Measurements from ENCODE around the gene IGF2R.
"Not testable (repeated sequence)": the region's sequence is repeated elsewhere in the genome, so short reads cannot be mapped to it uniquely, and the experiment has no call there.

IGF2R gene

DNA sequence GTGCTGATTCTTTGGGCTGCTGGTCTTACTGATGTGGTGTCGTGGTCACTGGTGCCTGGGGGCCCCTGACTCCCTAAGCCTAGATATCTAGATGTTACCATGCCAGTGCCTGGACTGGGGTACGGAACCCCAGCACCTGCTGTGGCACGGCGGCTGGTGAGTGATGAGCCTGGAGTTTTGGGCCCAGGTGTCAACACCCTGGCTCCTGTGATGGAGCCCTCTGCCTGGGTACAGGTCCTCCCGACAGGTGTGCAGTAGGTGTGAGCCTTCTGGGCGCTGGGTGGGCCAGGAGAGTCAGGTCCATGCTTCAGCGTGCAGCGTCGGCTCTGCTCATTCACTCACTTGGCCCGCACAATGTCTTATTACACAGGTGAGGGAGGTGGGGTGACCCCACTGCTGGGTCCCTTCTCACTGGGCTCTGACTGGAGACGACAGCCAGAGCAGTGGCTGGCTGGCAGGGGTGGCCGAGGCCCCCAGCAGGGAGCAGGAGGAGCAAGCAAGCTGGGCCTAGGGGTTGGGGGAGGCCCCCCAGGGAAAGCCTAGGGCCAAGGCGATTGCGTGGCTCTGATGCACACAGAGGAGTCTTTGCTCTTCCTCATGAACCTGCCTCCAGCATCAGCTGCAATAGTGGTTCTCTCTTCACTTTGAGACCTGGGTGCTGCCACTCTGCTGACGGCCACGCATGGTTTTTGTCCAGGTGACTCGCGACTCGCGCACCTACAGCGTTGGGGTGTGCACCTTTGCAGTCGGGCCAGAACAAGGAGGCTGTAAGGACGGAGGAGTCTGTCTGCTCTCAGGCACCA lies 110.2 kb downstream of the IGF2R start:
- no peak for DNase-seq

DNA sequence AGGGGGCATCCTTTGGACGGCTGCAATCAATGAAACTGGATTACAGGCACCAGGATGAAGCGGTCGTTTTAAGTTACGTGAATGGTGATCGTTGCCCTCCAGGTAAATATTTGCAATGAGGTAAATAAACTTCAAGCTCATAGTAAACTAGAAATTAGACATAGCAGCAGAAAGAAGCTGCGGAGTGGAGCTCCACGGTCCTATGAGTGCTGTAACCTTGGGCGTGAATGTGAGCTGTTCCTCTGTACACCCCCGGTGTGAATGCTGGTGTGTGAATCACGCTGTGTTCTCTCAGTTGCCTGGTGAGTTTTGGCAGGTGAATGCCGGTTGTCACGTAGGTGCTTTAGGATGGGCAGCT lies 110.8 kb downstream of the IGF2R start:
- DNase-seq: no peak

DNA sequence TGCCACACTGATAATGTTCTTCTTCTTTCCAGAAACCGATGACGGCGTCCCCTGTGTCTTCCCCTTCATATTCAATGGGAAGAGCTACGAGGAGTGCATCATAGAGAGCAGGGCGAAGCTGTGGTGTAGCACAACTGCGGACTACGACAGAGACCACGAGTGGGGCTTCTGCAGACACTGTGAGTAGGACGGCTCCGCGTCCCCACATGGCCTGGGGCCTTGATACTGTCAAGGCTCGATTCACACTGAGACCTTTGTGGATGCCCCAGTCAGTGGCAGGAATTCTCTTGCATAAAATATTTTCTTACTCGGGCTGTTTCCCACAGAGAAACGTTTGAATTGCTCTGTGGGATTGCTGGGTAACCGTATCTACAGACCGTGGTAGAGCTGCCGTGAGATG lies 111.2 kb downstream of the IGF2R start:
- no peak for DNase-seq

DNA sequence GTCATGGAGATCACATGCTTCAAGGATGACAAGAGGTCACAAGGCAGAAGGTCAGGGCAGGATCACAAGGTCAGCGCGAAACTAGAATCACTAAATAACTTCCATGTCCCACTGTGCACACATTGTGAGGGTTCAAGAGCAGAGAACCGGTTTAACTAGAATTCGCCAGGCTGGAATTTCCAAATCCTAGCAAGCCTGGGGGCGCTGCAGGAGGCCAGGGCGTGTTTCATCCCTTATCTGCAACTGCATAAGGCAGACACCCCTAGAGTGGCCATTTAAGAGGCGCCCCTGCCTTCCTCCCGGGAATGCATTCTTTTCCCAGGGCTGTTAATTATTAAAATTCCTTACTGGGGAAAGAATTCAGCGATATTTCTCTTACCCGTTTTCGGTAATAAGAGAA lies 112.5 kb downstream of the IGF2R start:
- DNase-seq: no peak

DNA sequence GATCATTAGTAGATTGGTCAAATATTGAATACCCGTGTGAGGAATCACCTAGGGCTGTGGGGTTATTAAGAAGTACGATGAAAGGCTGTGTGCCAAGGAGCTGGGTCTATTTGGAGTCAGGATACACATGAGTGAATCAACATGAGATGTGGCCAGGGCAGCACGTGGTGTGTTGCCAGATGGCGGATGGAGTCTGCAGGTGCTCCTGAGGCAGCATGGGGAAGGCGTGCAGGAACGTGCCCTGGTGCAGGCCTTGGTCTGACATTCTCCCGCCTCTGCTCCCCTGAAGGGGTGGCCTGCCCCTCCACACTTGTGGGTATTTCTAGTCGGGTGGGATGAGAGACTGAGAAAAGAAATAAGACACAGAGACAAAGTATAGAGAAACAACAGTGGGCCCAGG lies 113.7 kb downstream of the IGF2R start:
- DNase-seq: no peak

DNA sequence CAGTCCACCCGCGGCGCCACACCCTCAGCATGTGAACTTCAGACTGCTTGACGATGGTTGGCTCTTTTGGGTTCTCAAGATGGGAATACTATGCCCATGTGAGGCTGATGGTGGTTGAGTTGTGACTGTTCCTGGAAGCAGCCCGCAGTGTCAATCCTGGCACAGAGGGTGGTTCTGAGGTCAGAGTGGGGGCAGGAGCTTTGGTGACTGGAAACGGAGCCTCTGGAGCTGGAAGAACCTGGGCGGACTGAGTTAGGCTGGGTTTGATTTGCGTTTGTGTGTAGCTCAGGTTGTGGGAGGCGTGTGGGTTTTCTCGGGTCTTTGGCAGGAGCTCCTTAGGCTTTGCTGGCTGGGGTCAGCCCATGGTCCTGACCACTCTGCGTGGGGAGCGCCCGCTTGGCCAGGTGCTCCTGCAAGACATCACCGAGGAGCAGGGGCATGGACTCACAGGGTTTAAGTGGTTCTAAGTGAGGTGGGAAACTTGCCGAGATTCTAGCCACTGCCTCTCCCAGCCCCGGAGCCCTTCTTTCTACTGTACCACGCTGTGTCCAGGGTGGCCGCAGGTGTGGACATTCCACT lies 115.4 kb downstream of the IGF2R start:
- DNase-seq: no peak

DNA sequence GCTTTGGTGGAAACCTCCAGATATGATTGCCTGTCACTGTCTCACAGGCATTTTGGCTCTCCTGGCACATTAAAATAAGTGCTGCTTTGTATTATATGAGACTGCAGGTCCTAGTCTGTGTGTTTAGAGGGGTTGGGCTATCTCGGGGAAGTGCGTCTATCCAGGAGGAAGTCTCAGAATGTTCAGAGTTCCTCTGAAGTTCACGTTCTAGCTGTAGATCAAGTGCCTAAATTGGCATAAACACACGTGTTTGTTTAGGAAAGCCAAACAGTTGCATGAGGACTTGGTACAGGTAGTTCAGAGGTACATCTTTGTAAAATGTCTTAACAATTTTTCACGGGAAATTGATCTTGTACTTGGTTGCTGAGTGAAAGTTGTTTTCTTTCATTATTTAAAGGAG lies 116.3 kb downstream of the IGF2R start:
- DNase-seq: no peak

DNA sequence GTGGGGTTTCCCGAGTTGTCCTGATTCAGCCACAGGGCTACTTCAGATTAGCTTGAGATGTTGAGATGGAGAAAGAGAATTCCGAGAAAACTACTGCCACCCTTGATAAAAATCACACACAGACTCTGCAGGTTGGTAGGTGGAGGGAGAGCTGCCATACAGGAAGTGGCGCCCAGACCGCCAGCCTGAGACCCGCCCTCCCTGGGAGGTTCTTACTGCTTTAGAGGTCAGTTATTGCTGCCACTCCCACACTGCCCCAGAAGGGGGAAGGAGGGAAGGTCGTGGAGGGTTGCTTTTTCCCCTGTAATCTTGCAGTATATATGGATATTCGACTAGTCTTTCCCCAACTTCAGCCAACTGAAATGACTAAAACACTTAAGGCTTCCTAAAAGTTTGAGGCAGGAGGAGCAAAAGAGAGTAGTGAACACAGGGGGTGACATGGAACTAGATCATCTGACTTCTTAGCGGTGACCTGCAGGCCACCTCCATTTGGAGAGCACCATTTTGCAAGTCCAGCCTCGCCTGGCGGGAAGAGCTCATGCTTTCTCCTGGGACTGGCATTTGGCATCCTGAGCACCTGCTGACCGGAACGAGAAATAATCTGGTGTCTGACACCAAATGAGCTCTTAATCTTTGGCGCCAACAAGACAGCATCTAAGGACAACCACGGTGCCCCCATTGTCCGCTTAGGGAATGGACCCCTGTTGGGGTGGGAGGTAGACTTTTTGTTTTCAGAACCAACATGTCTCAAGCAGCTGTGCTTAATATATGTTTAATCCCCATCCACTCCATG lies 117.0 kb downstream of the IGF2R start:
- DNase-seq: no peak

DNA sequence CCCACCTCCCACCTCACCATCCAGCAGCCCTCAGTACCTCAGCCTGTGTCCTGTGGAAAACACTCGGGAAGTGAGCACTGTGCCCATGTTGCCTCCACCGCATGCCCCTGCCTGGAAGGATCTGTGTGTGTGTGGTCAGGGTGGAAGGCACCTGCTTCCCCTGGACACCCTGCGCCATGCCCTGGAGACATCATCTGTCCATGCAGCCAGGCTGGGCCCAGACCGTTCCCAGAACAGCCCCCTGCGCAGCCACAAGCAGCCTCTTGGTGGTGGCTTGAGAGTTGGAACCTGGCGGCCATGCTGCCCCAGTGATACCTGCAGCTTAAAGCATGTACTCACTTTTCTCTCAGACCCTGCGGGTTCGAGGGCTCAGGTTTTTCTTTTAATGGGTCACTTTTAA lies 117.9 kb downstream of the IGF2R start:
- DNase-seq: no peak

DNA sequence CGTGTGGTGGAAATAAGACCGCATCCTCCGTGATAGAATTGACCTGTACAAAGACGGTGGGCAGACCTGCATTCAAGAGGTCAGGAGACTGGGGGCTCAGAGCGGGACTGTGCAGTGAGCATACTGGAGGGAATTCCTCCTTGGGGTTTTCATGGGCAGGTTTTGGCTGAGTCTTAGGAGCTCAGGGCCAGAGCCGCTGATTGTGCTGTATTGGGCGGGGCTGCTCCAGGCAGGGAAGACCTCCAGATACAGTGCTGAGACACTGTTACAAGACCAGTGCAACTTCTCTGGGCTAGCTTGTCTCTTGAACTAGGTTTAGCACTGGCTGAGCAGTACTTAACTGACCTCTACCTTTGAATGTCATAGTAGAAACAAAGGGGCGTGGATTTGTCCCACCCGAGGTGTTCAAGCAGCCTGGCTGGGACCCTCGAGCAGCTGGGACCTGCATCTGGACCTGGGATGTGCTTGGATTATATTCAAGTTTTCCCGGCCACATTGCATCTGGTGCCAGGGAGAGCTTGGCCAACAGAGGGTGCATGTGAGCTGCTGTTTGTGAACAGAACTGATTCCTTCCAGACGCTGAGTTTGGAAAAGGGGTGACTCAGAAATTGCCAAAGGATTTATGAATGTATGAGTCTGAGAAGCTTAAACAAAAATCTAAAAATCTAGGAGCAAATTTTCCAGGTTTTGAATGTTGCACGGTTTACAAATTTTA lies 119.3 kb downstream of the IGF2R start:
- DNase-seq: peak in 1 of 2 donors; percentile 17

DNA sequence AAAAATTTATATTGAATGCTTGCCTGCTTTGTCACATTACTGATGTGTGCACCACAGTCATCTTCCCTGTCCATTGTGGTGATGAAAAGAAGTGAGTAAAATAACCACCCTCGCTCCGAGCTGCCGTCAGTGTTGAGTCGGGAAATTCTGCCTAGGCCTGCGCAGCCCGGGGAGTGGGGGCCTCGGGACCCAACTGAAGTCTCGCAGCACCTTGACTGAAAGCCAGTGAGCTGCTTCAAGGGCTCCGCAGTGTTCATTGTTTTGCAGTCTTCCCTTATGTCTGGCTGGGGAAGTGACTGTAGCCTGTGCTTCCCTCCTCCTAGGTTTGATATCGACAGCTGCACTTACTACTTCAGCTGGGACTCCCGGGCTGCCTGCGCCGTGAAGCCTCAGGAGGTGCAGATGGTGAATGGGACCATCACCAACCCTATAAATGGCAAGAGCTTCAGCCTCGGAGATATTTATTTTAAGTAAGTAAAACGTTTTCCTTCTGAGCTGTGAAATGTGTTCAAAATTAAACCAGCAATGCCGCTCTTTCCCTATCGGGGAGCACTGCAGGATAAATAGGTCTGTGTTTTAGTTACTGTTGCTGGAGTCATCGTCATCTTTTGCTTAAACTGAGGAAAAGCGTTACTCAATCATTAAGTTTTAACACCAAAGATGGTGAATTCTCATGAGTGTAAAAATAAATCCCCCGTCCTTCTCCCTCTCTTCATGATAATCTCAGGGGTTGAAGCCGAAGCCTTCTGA lies 120.1 kb downstream of the IGF2R start:
- DNase-seq: no peak

DNA sequence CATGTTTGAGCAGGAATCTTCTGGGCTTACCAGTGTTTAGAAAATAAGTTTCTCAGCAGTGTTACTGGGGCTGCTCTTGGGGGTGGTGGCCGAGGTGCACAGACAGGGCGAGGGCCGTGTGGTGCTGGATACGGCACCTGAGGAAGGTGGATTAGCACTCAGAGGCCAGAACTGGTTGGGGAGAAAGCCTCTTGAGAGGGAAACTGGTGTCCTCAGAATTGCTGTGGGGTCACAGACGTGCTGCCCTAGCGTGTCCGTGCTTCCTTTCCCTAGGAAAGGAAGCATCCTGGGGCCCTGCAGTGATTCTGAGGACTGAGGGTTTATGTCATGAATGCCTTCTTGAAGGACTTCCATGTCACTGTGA lies 120.6 kb downstream of the IGF2R start:
- DNase-seq: no peak

DNA sequence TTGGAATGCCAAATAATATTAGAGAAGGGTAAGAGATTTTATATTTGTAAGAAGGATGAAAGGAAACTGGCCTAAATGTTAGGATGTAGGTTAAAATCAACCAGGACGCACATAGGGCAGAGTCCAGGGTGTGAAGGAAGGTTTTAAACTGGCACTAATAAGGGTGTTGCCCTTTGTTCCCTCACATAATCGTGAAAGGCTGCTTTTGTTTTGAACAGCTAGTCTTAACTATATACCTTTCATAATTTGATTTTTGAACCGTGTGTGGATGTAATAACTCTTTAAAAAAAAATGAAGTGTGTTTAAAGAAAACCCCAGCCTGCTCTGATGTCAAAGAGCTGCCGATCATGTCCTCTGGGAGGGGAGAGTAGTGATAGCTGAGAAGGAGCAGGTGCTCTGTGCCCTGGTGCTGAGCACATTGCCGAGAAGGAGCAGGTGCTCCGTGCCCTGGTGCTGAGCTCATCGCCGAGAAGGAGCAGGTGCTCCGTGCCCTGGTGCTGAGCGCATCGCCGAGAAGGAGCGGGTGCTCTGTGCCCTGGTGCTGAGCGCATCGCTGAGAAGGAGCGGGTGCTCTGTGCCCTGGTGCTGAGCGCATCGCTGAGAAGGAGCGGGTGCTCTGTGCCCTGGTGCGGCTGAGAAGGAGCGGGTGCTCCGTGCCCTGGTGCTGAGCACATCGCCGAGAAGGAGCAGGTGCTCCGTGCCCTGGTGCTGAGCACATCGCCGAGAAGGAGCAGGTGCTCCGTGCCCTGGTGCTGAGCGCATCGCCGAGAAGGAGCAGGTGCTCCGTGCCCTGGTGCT lies 121.8 kb downstream of the IGF2R start:
- DNase-seq: not testable (repeated sequence)

DNA sequence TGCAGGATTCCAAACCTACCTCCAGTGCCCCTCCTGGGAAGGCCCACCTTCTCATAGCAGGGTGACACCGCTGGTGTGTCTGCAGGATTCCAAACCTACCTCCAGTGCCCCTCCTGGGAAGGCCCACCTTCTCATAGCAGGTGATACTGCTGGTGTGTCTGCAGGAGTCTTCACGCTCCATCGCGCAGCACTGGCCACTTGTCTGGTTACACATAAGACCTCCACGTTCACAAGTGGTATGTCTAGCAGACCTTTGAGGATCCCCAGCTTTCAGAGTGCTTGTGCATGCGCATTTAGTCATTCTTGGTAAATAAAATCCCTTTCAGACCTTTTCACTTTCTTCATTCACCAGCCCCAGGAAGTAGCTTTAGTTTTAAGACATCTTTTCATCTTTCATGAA lies 123.3 kb downstream of the IGF2R start:
- not testable (repeated sequence) for DNase-seq

DNA sequence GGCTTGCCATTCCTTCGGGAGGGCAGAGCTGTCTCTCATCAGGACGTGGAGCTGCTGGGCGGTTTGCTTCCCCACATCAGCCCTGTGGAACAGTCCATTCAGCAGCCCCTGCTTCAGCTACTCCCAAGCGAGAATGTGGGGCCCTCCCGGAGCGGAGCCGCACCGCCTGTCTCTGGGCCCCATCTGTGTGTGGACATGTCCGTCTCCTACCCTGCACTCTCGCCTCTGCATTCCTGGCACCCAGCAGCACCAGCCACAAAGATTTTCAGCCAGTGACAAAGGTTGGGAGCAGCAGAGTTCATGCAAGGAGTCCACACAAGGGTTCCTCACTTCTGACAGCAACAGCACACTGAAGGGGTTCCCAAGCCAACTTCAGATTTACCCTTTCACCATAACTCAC lies 123.7 kb downstream of the IGF2R start:
- DNase-seq: no peak

DNA sequence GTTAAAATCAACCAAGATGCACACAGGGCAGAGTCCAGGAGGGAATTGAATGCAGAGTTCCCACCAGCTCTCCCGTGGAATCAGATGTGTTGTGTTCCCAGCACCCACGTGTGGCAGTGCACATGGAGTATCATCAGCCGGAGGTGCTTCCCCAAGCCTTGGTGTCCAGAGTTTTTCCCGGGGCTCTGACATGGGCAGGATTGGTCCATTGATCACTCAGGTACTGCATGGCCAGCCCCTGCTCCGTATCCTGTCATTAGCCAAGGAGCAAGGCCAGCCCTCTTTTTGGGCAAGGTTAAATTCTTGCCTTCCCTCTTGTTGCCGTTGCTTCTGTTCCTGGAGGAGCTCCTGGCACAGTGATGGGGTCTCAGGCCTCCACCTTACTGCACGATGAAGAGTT lies 124.2 kb downstream of the IGF2R start:
- no peak for DNase-seq

DNA sequence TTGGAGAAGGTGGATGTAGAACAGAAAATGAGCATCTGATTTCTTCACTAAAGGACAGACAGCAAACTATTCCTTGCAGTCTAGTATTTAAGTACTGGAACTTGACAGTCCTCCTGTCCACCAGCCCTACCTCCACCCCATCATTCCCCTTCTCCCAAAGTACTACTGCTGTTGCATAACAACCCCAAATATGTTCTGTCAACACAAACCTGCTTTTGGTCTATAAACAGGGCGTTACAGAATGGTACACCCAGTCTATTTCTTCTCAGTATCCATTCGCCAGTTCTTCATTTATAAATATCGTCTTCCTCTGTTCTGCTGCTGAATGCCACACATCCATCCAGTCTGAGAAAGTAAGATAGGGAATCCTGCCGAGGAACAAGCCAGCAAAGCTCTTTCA lies 125.1 kb downstream of the IGF2R start:
- no peak for DNase-seq

DNA sequence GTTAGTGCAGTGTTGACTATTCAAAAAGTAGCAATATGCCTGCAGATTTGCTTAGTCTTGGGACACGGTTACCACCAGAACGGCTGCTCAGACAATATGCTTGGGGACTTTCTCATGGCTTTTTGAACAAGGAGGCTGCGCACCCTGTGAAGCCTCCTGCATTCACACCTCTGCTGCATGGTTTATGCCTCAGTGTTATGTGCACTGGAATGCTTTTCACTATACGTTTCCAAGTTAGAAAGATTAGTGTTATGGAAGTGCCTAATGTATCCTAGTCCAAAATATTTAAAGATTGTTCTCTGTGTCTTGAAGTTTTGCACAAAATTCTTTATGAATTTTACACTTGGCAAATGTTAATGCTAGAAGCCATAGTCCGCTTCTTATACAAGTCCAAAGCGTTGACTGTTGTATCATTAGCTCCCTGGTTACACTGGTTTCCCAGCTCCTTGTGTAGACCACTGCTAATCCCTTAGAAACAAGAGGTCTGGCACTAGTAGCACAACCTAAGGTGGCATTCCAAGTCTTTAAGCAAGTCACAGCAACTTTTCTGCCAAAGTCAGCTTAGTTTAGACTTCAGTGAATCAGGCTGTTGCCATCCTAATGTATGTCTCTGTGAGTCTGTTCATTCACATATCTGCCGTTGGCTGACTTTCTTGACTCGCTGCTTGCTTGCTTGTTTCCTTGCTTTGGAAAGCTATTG lies 126.4 kb downstream of the IGF2R start:
- no peak for DNase-seq

DNA sequence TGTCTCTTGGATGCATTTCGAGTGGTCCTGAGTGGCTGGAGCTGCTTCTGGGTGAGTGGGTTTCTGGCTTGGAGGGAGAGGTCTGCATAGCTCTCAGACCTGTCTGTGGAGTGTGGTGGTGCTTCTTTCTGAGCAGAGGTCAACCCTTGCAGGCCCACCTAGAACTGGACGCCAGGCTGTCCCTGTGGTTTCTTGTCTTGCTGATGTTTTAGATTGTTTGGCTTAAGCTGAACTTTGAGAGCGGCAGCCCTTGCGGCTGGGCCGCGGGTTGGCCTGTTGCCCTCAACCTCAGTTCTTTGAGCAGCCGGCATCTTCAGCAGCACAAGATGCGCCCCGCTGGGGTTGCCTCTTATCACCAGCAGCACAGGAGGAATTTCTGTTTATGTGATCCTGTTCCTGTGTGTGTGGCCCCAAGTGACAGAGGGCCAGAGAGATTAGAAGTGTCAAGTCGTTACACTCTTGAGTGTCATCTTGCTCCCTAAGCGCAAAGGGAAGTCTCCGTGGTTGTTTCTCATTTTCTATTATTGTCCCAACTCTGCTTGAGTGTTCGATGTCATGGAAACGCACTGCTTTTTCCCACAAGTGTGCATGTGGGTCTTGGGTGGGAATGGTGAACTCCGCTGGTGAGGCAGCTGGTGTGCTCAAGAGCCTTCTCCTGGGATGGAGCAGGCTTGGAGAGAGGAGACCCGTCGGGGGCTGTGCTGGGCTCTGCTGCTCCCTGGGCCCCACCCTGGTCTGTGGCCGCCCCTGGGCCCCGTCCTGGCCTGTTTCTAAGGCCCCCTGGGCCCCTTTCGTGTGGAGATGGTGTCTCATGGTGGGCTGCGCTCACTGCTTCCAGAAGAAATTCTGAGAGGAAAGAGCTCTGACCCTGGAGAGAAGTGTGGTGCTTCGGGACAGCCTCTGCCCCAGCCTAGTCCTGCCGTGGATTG lies 132.7 kb downstream of the IGF2R start:
- DNase-seq: no peak

DNA sequence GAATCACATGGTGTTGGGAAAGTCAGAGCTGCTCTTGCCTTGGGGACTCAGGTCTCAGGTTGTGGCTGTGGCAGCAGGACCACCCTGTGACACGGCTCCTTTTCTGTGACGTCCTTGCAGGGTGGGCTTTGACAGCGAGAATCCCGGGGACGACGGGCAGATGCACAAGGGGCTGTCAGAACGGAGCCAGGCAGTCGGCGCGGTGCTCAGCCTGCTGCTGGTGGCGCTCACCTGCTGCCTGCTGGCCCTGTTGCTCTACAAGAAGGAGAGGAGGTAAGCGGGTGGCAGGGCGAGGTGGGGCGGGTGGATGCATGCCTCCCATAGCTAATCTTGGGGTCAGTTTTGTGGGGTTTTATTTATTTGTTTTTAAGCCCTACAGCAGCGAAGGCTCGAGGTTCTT lies 133.5 kb downstream of the IGF2R start:
- DNase-seq: no peak
